GM19025 (cell line): Measurements from ENCODE around the gene SNAI3.

Experiments used
- ATAC-seq: cut with Tn5 transposase; IDR thresholded peaks from one replicate; pipeline ENCODE4 v1.9.1; 2021; ENCODE audit warnings: mild to moderate bottlenecking, low read depth, moderate library complexity; ENCODE audit not compliant: unreplicated experiment

Gene SNAI3

GRCh38 chr16:88693420-88694177 lies 7.3 kb upstream of the SNAI3 start:
- no peak for ATAC-seq

DNA sequence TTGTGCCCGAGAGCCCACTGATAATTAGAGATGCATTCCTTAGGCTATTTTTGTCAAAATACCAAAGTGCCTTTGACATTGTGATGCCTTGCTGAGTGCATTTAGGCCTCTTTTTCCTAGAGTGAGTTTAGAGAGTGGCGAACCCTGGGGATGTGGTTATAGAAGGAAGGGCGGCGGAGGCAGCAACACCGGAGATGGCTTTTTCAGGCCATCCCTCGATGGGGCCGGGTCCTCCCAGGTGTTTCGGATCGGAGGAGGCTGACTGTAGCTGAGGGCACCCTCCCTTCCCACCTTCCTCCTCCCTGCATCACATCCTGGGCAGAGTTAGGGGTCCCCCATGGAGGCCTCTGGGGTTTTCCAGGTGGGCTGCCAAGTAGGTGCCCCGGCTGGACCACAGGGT lies 6.6 kb upstream of the SNAI3 start:
- ATAC-seq = no peak

DNA sequence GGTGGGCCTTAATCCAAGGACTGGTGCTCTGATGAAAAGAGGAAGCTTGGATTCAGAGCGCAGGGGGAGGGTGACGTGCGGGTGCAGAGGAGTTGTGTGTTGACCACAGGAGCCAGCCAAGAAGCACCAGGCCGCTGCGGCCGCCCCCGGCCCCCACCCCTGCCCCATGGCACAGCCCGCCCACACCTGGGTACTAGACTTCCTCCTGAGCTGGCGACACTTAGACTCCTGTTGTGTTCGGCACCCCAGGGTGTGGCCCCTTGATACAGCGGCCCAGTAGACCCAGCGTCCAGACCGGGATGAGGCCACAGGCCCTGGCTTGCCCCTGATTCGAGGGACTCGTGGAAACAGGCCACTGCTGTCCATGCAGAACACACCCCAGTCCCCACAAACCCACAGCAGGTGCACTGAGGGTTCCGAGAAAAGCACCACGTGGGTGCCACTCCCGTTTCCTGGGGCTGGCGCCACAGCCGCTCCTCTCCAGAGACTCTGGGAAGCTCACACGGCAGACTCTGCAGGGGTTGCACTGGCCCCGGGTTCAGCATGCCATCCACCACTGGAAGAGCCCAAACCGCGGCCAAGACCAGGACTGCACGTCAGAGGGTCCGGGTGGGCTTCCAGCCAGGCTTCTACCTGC lies 5.7 kb upstream of the SNAI3 start:
- ATAC-seq = no peak

GRCh38 chr16:88691129-88691813 lies 5.0 kb upstream of the SNAI3 start:
- no peak for ATAC-seq

- no peak for ATAC-seq
These were observed 4.2 kb upstream of the SNAI3 start for GRCh38 chr16:88690341-88691128.

GRCh38 chr16:88688013-88688778 lies 1.9 kb upstream of the SNAI3 start:
- no peak for ATAC-seq

DNA sequence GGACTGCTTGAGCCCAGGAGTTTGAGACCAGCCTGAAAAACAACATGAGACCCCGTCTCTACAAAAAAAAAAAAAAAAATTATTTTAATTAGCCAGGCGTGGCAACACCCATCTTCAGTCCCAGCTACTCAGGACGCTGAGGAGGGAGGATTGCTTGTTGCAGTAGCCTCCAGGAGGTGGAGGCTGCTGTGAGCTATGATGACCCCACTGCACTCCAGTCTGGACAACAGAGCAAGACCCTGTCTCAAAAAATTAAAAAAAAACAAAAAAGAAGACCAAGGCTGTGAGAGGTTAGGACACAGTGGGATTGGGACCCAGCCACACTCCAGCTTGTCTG lies 1.3 kb upstream of the SNAI3 start:
- no peak for ATAC-seq

DNA sequence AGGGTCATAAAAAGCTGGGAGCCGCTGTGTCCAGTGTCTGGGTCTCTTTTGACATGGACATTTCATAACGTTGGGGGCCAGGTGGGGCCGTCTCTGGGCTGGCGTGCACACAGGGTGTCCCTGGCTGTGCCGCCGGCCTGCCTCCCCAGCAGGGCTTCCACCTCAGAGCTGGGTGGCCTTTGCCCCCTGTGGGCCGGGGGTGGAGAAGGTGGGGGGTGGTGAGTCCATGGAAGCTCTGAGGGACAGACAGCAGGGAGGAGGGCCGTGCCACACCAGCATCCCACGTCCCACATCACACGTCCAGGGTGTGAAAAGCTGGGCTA lies 908 bp upstream of the SNAI3 start:
- no peak for ATAC-seq

DNA sequence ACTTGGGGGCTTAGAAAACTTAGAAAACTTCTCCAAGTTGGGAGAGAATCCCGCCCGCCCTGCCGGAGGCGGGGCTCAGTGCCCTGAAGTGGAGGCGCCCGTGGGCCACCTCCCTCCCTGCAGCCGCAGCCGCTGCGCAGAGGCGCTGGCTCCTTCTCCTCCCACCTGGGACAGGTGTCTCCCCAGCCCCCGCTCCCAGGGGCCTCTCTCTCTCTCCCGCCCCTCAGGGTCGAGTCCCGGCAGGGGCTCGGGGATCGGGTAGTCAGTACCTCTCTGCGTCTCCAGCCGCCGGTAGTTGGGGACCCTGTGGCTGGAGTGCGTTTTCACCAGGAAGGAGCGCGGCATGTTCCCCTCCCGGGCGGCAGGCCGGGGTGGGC lies 257 bp downstream of the SNAI3 start:
- ATAC-seq = peak; percentile 17

DNA sequence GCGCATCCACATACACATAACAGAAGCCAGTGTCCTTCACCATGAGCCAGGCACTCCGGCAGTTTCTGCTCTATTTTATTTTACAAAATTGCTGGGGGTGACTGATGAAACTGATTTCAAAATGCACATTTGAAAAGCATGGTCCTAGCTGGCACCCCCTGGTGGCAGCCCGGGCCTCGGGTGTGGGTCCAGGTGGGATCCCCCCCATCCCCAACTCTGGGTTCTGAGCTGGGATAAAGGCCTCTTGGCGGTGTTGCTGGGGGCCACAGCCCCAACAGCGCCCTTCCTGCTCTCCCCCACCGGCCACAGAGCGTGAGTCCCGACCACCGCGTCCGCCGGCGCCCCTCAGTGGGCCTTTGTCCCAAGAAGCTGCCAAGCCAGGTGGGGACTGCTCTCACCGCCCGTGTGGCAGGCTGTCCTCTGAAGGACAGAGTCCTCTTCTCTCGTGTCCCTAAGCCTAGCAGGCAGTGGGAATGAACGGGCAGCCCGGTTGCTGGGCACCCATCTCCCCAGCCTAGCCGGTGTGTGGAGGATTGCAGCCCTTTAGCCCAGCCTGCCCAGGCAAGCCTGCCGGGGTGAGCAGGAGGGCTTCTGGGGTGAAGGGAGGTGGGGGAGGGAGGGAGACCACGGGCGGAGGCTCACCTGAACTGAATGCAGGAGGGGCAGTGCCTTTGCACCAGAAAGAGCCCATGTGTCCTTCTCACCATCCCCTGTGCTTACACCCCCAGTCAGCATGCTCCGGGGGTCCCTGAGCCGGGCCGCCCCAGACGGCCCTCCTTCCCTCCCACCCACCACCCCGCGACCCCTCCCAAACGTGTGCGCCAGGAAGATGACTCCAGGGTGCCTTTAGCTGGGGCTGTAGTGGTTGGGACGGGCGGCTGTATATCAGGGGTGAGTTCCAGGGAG lies 898 bp downstream of the SNAI3 start:
- no peak for ATAC-seq

- ATAC-seq = no peak
These were observed 1.6 kb downstream of the SNAI3 start for GRCh38 chr16:88684569-88685155.

GRCh38 chr16:88681709-88682451 lies 4.4 kb downstream of the SNAI3 start:
- ATAC-seq = peak; percentile 52

- peak; percentile 3 for ATAC-seq
These were observed 5.1 kb downstream of the SNAI3 start for GRCh38 chr16:88681084-88681680.

DNA sequence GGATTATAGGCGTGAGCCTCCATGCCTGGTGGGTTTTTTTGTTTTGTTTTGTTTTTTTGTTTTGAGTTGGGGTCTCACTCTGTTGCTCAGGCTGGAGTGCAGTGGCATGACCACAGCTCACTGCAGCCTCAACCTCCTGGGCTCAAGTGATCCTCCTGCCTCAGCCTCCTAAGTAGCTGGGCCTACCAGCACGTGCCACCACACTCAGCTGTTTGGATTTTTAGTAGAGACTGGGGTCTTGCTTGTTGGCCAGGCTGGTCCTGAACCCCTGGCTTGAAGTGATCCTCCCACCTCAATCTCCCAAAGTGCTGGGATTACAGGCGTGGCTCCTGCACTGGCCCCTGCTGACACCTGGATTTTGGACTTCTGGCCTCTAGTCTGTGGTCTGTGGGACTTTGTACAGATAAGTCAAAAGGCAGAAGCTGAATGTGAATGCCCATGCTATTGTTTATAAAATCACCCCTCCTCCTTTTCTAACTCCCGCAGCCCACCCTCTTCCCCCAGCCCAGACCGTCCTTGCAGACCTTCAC lies 5.7 kb downstream of the SNAI3 start:
- ATAC-seq = no peak

DNA sequence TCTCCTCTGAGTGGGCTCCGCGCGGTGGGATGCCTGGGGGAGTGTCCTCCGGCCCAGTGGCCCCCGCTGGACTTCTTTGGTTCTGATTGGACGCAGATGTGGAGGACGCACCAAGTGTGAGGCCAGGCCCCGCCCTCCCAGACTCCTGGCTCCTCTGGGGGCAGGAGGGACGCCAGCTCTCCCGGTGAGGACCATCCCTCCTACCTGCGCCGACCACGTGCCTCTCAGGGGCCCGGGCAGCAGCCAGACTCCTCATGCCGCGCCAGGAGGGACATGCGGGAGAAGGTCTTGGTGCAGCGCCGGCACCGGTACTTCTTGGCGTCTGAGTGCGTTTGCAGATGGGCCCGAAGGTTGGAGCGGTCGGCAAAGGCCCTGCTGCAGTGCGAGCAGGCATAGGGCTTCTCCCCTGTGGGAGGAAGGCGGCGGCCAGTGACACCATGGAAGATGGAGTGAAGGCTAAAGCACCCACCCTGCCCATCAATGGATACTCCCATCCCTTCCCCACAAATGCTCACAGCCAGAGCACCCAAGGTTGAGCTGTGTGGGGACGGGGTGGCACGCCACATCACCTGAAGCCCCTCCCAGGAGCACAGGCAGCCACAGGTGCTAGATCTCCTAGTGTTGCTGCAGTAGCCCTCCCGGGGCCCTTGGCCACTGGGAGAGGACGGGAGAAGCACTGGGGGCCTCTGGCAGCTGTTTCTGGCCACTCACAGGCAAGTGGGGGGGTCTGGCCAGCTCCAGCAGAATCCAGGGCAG lies 7.9 kb downstream of the SNAI3 start:
- ATAC-seq = no peak

DNA sequence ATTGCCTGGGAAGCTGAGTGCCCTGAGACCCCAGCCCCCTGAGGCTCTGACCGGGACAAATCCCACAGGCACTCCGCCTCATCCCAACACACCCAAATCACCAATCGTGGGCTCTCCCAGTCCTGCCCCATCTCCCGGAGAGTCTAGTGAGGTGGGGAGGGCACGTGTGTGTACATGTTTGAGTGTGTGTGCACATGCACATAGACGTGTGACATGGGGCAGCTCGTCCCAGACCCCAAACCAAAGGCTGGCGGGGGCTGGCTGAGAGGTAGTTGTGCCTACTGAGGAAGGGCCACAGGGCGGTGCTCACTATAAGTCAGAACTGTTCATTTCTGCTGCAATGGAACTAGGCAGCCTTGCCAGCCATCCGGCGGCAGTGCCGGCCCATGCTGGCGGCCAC lies 8.6 kb downstream of the SNAI3 start:
- ATAC-seq = no peak
